Left lung (tissue), 10 donors: Measurements from ENCODE around the gene ADAM10. TPM values are rescaled to one million over a fixed set of nuclear protein-coding genes. Genes with fewer than 3 reads are reported as not detected.
A peak's percentile ranks its signal among the peaks of the same experiment; 100 is the strongest.
"Not testable (repeated sequence)": the region's sequence is repeated elsewhere in the genome, so short reads cannot be mapped to it uniquely, and the experiment has no call there.

Experiments used
- ATAC-seq: fragments of 200-7000 bp; cut with Tn5 transposase; one replicate; pipeline ENCODE4 v1.9.1; 2020; ENCODE audit warnings: moderate library complexity
- DNase-seq, 4 donors: peaks; one replicate each; pipeline ENCODE4 v3.0.0-alpha.2; 2013 to 2020
- H3K27ac ChIP-seq, 2 donors: fragments of 200-600 bp; sonication (generic) in 1 of 2; one replicate each; pipeline versions ENCODE4 v1.5.0 to v1.8.0; 2020 to 2021
- H3K27me3 ChIP-seq, 2 donors: fragments of 200-600 bp; sonication (generic) in 1 of 2; one replicate each; pipeline versions ENCODE4 v1.5.0 to v1.8.0; 2020 to 2021
- H3K36me3 ChIP-seq, 2 donors: fragments of 200-600 bp; sonication (generic) in 1 of 2; one replicate each; pipeline versions ENCODE4 v1.5.0 to v1.8.0; 2020 to 2021
- H3K4me1 ChIP-seq, 2 donors: fragments of 200-600 bp; one replicate each; pipeline ENCODE4 v1.8.0; 2021
- H3K4me3 ChIP-seq, 2 donors: fragments of 200-600 bp; sonication (generic) in 1 of 2; one replicate each; pipeline versions ENCODE4 v1.5.0 to v1.8.0; 2020 to 2021; ENCODE audit warnings: mild to moderate bottlenecking in 1 of 2
- H3K9me3 ChIP-seq, 2 donors: fragments of 200-600 bp; sonication (generic) in 1 of 2; one replicate each; pipeline versions ENCODE4 v1.5.0 to v1.8.0; 2020 to 2021
- intact Hi-C, 2 donors: fragments of 100-400 bp; cut with DNase I; formaldehyde crosslinking; loops; one replicate each; pipeline versions ENCODE4 v1.11.2 to v1.14.2; 2022
- polyA plus RNA-seq, 6 donors: library from polyadenylated mRNA; unstranded; fragments of 120-200 nt; gene quantifications; one replicate each; pipeline ENCODE4 v1.2.1, GENCODE V29; 2013; ENCODE audit not compliant: insufficient read length in 6 of 6
- total RNA-seq, 2 donors: library from RNA; stranded (reverse); fragmentation: NEBNext Ultra II Directional; extraction: Animal tissue kit (Norgen Biotek cat#: 25700); gene quantifications; one replicate each; pipeline ENCODE4 v1.2.1, GENCODE V29; 2021
- TF ChIP-seq, protein P1 (sequence below), 2 donors: fragments of 200-600 bp; sonication (generic) in 1 of 2; IDR thresholded peaks; one replicate each; pipeline versions ENCODE4 v1.5.0 to v1.8.0; 2021; ENCODE audit warnings: antibody characterized with exemption in 2 of 2
- donor health status: DM: no; HTN: yes; CAD: no.
- donor health status: DM: no; HTN: no; CAD: no.

Gene ADAM10
- total and polyA plus RNA-seq, 8 donors = 130 to 167 (median 156) TPM

DNA sequence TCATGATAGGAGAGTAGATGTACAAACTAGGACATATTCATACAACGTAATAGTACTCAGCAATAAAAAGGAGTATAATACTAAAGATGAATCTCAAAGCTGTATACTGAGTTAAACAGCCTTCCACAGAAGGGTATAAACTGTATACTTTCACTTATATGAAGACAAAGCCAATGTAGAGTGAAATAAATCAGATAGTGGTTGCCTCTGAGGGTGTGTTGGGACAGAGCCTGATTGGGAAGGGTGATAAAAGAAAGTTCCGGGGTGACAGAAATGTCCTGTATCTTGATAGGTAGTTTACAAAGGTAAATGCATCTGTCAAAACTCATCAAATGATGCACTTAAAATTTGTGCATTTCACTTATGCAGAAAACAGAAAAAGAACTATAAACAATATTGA is 122.5 kb downstream of the ADAM10 start:
- no peak for ATAC-seq
- intact Hi-C loops = no loop called here
- Histone ChIP-seq H3K36me3 (peaks cover 0 to 36% of the 10 kb centered on the region in 2 donors), H3K9me3 (no peaks in the 10 kb centered on the region), H3K27me3 (no peaks in the 10 kb centered on the region), H3K27ac (no peak overlapping the region), H3K4me1 (peaks cover 8 to 26% of the 10 kb centered on the region in 2 donors), H3K4me3 (no peak overlapping the region)
- DNase-seq = no peak
- TF ChIP-seq, protein P1, sequence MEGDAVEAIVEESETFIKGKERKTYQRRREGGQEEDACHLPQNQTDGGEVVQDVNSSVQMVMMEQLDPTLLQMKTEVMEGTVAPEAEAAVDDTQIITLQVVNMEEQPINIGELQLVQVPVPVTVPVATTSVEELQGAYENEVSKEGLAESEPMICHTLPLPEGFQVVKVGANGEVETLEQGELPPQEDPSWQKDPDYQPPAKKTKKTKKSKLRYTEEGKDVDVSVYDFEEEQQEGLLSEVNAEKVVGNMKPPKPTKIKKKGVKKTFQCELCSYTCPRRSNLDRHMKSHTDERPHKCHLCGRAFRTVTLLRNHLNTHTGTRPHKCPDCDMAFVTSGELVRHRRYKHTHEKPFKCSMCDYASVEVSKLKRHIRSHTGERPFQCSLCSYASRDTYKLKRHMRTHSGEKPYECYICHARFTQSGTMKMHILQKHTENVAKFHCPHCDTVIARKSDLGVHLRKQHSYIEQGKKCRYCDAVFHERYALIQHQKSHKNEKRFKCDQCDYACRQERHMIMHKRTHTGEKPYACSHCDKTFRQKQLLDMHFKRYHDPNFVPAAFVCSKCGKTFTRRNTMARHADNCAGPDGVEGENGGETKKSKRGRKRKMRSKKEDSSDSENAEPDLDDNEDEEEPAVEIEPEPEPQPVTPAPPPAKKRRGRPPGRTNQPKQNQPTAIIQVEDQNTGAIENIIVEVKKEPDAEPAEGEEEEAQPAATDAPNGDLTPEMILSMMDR (IDR thresholded peaks at IDR 0.05) = no peak

- Histone ChIP-seq H3K36me3 (peaks cover 0 to 33% of the 10 kb centered on the region in 2 donors), H3K4me3 (no peak overlapping the region), H3K4me1 (peaks cover 8 to 26% of the 10 kb centered on the region in 2 donors), H3K9me3 (no peaks in the 10 kb centered on the region), H3K27me3 (no peaks in the 10 kb centered on the region), H3K27ac (no peak overlapping the region)
- no peak for DNase-seq
- intact Hi-C loops = no loop called here
- TF ChIP-seq, protein P1 (IDR thresholded peaks at IDR 0.05) = no peak
- no peak for ATAC-seq
Observed at GRCh38 chr15:58626378-58626777, 123.1 kb downstream of the ADAM10 start.

DNA sequence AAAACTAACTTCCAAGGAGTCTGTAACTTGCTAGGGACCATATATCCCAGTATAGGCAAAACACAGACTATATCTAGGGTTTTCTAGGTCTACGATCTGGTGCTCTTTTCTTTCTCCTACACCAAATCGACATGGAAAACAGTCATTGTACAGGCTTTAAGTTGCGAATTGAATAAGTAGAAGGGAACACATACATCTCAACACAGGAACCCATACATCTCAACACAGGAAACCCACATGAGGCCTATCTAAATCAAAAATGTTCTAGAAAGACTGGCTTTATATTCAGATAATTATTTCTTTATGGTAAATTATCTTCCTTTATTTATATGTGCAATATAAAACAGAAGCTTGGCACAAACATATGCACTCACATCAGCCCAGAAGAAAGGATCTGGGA is 126.6 kb downstream of the ADAM10 start:
- Histone ChIP-seq H3K4me1 (peaks cover 0 to 9% of the 10 kb centered on the region in 2 donors), H3K27me3 (no peaks in the 10 kb centered on the region), H3K4me3 (no peak overlapping the region), H3K36me3 (peaks cover 0 to 54% of the 10 kb centered on the region in 2 donors), H3K27ac (no peak overlapping the region), H3K9me3 (peaks cover 0 to under 1% of the 10 kb centered on the region in 2 donors)
- TF ChIP-seq, protein P1 (IDR thresholded peaks at IDR 0.05) = no peak
- intact Hi-C loops = no loop called here
- no peak for DNase-seq
- no peak for ATAC-seq

DNA sequence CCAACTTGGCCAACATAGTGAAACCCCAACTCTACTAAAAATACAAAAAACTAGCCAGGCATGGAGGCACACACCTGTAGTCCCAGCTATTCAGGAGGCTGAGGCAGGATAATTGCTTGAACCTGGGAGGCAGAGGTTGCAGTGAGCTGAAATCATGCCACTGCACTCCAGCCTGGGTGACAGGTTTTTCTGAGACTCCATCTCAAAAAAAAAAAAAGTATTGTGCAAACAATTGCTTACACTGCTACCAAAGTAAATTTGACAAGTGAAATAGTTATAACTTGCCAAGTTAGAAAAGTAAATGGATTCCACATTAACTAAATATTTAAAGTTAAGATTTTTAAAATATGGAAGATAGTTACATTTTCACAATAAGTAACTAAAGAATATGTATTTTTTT is 129.2 kb downstream of the ADAM10 start:
- peaks cover 0 to 41% of the 10 kb centered on the region in 2 donors for H3K36me3 ChIP-seq
- intact Hi-C loops, H3K9me3 ChIP-seq, H3K27me3 ChIP-seq, H3K4me3 ChIP-seq, H3K27ac ChIP-seq, DNase-seq, H3K4me1 ChIP-seq: not testable (repeated sequence)
- peak; percentile 67 for ATAC-seq

- H3K9me3 ChIP-seq = peaks cover 0 to 14% of the 10 kb centered on the region in 2 donors
- H3K36me3 ChIP-seq = peaks cover 0 to 45% of the 10 kb centered on the region in 2 donors
- ATAC-seq = no peak
- H3K4me3 ChIP-seq = no peak overlapping the region
- DNase-seq = no peak
- TF ChIP-seq, protein P1 (IDR thresholded peaks at IDR 0.05) = no peak
- H3K4me1 ChIP-seq = no peaks in the 10 kb centered on the region
- H3K27ac ChIP-seq = no peak overlapping the region
- no peaks in the 10 kb centered on the region for H3K27me3 ChIP-seq
- intact Hi-C loops = no loop called here
Observed at GRCh38 chr15:58616171-58616570, 133.3 kb downstream of the ADAM10 start.
